ENCODE data around the gene AP3B2. TPM values are rescaled to one million over a fixed set of nuclear protein-coding genes. Genes with fewer than 3 reads are reported as not detected.
A peak's percentile ranks its signal among the peaks of the same experiment; 100 is the strongest.

Gene AP3B2
- total RNA-seq, 1 donor from 2014 or later = 0.17 TPM

DNA sequence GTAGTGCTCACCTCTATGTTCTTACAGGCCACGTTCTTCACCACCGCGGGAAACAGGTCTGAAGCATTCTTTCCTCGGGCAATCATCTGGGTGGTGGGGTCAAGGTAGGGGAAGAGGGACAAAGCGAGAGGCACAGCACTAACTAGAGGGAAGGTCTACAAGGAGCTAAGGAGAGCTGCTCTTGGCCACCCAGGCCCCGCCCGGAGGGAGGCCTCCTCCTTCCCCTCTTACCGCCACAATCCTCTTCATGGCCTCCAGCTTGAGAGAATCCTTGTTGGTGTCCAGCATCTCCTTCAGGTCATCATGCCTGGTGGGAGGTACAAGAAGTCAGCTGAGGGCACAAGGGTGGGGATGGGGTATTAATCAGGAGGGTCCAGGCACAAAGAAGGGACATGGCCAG is 20.5 kb downstream of the AP3B2 start:
- DNase-seq = no peak

DNA sequence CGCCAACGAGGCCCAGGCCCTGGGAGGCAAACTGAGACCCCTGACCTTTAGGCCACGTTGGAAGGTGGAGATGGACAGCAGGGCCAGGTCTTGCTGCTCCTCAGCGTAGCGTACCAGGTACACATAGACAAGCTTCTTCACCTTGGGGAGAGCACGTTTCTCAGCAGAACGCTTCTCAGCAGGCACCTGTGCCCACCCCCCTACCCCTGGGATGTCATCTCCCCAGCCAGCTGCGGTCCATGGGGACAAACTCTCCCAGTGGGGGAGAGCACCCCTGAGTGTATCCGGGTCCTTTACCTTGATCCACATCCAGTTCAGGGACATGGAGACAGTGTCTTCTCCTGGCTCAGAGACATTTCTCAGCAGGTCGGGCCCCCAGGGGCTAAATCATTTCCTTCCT is 21.0 kb downstream of the AP3B2 start:
- DNase-seq = no peak

DNA sequence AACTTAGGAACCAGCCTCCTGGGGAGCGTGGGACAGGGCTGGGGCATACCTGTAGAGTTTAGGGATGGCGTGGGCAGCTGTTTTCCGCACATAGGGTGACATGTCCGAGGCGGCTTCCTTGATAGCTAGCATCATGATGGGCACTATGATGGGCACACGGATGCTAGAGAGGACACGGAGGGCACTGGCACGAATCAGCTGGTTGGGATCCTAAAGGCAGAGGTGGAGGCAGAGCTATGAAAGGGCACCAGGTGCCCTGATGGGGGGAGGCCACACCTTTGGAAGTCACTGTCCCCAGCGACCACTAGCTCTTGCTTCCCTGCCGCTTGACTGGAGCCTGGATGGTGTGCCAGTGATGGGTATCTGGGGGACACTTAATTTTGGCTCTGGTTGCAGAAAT is 28.3 kb downstream of the AP3B2 start:
- DNase-seq = no peak

DNA sequence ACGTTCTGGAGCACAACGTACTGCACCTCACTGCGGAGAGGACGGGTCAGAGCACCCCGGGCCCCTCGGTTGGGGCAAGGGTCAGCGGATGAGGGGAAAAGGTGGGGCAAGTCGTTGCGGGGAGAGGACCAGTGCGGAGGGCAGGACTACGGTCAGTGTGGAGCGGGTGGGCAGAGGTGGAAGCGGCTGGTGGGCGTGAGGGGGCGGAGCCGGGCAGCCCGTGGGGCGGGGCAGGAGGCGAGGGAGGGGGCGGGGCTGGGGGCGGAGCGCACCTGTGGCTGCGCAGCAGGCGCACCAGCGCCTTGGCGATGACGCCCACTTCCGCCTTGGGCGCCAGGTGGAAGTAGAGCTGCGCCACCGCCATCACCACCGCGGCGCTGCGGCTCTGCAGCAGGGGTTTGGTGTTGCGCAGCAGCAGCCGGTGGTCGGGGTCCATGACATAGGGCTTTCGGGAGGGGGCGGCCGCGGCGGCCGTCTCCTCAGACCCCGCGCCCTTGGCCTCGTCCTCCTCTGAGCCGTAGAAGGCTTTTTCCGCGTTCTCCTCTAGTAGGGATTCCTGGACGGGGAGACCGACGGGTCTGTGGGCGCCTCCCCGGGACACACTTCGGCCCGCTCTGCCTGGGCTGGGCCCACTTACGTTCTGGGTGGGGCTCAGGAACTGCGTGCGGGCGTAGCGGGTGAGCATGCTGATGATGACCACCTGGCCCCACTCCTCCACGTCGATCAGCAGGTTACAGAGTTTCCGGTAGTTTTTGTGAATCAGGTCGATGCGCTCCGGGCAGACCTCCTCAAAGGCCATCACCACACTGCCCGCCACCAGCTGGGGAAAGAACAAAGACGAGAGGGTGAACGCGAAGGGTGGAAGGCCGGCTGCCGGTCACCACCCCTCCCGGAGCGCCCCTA is 29.2 kb downstream of the AP3B2 start:
- no peak for DNase-seq

DNA sequence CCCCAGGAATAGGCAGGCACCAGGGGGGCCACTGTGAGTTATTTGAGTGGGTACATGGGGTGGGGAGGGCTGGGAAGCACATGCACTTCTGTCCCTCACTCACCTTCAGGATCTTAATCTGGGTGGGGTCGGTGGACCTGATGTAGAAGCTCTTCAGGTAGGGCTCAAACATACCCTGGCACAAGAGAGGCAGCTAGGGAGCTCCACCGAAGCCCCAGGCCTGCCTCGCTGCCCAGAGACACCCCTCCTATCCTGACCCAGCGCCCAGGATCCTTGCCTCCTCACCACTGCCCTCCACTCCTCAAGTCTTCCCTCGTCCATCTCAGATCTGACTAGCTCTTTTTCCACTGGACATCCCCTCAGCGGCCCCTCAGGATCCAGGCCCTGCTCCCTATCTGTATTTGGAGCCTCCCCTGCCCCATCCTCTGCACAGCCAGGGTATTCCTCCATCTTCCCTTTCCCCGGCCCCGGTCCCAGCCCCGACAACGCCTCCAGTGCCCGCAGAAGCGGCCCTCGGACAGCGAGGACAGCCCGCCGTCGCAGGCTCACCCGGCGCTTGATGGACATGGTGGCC is 30.0 kb downstream of the AP3B2 start:
- DNase-seq = no peak

DNA sequence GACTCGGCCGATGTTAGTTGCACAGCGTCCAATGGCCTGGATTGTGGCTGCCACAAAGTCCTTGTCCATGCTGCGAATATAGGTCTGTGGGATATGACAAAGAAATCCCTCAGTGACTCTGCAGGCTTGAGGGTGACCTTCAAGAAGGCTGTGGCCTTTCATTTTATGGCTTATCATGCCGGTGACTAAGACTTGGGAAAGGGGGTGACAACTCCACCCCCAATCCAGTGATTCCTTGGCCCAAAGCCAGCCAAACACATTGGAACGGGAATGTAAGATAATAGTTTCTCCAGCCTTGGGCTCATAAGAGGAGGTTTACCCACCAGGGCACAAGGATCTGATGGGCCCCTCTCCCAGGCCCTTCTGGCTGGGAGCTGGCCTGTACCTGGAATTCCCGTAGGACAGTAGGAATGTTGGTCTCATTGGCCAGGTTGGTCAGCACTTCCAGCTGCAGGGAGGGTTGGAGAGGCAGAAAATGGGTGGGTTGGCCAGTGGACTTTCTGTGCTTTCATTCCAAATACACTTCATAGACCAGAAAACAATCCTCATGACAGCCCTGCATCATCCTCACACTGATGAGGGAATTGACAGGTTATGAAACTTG is 31.9 kb downstream of the AP3B2 start:
- DNase-seq = no peak

DNA sequence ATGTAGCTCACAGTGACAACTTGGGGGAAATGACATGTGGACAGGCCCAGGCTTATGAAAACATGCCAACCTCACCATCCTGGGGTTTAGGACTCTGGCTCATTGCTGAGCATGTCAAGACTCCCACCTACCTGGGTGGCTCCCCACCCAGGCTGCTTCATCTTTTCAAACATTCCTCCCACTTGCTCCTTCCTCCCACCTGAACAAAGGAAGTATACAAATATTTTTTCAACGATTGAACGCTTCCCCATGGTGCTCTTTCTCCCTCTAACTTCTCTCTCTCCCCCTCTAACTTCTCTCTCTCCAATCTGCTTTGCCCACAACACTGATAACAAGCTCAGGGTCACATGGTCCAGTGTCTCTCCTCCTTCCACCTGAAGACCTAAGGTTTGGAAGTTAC is 34.8 kb downstream of the AP3B2 start:
- no peak for DNase-seq

DNA sequence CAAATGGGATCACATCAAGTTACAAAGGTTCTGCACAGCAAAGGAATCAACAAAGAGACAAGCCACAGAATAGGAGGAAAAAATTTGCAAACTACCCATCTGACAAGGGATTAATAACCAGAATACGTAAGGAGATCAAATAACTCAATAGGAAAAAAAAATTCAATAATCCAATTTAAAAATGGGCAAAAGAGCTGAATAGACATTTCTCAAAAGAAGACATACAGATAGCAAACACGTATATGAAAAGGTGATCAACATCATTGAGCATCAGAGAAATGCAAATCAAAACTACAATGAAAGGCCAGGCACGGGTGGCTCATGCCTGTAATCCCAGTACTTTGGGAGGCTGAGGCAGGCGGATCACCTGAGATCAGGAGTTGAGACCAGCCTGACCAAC is 39.0 kb downstream of the AP3B2 start:
- no peak for DNase-seq

DNA sequence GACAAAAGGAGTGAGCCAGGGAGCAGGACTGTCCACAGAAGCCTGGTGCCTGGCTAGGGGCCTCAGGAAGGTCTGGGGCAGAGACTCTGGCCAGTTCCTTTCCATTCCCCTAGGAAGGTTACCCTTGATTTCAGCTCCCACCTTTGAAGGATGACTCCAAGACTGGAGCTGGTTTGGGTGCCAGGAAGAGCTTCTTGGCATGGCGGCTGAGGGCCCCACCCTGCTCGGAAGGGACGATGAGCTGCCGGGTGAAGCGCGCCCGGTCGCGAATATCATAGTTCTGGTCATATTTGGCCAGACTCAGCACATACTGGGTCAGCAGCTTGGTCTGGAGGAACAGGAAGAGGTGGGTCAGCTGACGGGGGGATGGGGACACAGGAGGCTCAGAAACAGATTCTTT is 43.1 kb downstream of the AP3B2 start:
- no peak for DNase-seq

DNA sequence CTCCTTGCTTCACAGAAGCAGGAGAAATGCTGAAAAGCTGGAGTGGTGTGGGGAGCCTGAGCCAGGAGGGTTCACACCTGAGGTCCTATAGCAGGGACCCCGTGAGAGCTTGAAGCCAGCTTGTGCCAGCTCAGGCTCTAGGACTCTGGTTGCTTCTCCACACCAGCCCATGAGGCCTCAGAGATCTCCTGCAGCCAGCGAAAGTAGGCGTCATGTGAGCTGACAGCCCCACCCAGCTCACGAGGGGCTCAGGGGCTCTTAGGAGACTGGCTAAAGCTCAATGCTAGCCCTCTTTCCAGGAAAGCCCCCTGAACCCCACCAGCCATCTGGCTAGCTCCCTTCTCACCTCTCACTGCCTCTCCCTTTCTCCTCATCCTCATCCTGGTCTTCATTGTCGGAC is 45.7 kb downstream of the AP3B2 start:
- no peak for DNase-seq

DNA sequence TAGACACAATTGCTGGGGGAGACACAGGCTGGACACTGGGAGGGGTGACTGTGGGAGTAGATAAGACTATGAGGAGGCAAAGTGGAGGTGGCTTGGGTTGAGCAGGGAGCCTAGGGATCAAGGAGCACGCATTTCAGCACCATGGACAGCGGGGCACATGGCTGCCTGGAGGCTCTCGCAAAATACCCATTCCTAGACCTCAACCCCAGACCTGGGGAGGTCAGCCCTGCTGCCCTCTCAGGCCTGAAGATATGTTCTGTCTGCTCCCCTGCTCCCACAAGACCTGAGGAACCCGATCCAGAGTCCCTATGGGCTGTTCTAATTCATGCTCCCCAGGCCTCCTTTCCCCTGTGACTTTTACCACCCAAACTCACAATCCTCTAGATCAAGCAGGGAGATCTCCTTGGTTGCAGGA is 46.5 kb downstream of the AP3B2 start:
- DNase-seq = peak; percentile 66

DNA sequence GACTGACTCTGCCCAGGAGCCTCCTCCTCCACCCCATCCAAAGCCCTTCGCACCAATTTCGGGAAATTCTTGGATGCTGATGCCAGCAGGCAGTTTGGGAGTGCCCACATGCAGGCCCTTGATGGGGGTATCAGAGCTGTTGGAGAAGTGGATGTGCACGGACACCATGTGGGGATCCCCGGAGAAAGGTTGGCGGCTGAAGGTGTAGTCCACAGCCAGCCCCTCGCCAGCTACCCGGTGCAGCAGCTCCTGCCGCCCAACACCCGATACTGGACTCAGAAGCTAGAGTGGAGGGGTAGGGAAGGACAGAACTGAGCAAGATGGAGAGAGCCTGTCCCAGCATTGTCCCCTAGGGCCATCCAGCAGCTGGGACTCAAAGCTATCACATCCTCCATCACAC is 47.0 kb downstream of the AP3B2 start:
- DNase-seq = no peak

DNA sequence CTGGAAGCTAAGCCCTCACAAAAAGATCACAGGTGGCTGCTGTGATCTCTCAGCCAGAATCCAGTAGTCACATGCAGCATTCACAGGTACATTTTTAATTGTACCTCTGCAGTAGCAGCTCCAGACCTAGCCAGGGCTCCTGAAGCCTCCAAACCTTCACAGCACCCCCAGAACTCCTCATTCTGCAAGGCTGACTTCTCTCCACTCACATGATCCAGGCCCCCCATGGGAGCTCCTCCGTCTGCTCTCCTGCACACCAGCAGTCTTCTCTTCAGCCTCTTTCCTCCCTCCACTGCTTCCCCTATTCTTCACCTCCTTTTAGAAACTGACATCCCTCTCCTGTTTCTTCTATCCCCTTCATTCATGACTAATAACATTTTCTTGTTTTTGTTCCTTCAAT is 49.3 kb downstream of the AP3B2 start:
- no peak for DNase-seq

DNA sequence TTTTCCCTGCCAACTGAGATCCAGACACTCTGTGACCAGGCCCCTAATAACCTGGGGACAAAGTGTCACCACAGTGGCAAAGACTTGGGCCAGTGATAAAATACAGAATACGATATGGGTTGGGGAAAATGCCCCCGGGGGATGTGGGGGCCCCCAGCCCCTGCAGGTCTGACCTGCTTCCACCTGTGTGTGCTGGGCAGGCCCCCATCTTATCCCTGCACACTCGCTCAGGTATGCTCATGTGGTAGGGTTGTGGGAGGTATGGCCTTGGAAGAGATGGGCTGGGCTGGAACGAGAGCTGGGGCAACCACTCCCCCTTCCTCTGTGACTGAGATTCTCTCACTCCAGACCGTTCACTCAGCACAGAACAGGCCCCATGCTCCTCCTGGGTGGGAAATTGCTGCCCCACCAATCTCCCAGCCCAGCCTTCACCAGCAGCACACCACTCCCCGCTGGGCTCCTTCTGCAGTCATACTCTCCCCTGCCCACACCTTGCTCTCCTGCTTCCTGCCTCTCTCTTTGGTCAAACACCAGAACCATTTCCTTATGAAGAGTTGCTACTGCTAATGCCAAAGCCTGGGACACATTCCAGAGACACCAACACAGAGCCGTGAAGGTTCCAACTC is 52.9 kb downstream of the AP3B2 start:
- no peak for DNase-seq

DNA sequence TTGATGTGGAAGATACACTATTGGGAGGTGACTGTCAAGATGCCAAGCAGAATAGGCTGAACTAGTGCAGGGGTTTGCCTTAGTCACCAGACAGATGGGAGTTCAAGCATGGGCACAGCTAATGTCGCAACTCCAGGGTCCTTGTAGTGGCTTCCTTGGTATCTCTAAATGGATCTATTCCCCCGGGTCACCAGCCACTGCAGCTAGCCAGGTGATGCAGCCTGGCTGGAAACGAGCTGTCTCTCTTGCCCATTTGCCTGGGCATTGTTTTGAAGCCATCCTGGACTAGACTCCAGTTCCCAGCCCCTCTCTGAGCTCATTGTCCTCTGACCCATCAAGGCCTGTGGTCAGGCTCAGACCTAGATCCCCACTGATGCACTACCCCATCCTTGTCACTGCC is 54.1 kb downstream of the AP3B2 start:
- DNase-seq = no peak

DNA sequence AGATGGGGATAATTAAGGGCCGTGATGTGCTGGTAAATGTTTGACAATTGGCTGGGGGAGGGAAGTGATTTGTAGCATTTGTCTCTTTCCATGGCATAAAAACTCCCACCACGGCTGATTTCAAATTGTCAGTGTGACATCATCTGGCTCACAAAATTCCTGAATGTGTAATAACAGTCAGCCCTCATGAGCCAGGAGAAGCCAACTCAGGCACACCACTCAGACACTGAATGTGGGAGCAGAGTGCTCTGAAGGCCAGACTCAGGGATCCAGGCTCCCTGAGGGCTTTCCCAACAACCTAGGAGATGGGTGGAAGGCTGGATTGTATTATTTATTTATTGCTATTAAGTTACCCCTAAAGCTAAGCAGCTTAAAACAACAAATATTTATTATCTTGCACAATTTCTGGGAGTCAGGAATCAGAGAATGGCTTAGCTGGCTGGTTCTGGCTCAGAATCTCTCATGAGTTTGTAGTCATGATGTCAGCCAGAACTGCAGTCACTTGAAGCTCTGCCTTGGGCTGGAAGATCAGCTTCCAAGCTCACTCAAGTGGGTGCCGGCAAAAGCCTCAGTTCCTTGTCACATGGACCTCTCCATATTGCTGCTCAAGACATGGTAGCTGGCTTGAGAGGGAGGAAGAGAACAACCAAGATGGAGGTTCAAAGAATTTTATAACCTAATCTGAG is 56.0 kb downstream of the AP3B2 start:
- no peak for DNase-seq

DNA sequence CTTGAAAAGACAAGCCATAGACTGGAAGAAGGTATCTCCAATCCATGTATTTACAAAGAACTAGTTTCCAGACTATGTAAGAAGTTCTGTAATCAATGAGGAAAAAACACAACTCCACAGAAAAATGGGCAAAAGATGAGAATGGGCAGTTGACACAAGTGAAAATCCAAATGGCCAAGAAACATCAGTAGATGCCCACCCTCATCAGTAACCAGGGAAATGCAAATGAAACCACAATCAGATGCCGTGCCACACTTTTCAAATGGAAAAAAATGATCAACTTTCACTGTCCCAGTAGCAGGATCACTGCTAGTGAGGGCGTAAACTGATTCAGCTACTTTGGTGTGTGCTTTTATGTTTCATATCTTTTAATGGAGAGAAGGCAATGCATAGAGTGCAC is 58.0 kb downstream of the AP3B2 start:
- DNase-seq = no peak

DNA sequence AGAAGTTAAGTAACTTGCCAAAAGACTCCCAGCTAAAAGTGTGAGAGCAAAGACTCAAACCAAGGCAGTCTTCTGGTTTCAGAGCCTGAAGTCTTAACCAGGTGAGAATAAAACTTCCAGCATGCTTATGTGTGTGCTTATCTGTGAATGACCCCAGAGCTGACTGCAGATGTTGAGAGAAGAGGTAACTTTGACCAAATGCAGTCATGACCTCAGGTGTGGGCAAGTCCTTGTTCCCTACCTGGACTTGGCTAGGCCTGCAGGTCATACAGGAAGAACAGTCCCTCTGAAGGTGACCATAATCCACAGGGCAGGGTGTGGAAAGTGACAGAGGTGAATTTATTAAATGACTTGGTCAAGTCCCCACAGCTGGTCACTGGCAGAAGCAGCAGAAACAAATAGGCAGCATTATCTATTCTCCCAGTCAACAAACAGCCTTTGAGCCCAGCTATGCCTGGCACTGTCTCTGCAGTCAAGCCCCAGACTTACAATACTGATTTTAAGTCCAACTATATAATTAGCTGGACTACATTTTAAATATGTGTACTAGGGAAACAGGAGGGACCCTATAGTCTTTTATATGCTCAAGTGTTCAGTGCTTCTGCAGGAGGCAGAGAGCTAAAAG is 59.5 kb downstream of the AP3B2 start:
- no peak for DNase-seq

DNA sequence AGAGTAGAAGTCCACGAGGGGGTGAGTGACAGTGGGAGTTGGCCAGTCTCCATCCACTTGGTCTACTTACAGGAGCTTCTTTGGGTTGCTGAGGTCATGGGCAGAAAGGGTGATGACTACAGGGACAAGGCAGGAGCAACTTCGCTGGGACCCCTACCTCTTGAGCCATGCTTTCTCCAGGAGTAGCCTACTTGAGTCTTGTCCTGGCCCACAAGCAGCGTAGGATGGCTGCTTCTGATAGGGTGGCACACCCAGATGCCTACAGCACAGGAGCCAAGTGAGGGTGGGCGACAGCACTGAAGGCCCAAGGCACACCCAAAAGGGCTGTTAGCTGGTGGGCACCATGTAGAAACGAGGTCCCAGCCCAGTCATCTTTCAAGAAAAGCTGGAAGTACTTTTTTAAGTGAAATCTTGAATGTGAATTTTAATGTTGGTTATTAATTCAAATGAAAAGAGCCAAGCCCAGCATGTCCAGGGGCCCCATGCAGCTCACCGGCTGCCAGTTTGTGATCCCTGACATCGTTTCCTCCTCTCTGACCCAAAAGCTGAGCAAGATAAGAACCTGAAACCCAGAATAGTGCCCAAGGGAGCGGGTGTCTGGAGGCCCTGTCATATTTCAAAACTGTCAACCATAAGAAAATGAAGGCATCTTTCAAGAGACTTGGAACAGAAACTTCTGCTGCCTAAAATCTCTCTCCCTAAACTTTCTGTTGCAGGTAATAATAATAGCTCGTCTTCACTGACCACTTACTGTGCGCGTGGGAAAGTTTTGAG is 60.3 kb downstream of the AP3B2 start:
- DNase-seq = no peak

DNA sequence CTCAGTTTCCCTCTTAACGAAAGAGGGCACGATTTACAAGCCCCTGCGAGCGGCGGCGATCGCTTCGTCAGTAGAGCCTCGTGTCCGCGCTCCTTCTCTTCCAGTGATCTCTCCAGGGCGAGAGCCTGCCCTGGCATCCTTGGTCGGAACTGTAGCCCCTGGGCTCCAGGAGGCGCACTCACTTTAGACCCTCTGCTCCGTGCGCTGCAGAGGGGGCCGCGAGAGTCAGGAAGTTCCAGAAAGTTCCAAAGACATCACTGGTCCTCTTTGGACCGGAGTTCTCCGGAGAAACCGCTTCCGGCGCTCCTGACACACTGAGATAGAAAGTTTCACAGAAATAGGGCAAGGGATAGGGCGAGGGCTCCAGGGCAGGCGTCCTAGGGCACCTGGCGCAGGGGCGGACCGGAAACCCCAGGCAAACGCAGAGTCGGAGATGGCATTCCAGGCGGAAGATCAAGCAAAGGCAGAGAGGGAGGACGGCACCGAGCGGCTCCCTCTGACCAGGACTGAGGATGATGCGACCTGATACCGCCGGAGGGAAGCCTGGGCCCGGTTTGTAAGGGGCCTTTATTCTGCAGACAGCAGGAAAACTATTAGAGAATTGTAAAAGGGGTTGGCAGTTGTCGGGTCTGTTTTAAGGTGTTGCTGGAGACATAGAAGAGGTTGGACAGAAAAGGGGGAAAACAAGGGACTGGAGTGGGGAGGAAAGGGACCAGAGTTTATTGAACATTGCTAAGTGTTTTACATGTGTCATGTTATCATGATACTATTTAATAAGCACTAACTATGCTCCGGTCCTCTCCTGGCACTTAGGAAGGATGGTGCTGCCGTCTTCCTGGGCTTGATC is 61.2 kb downstream of the AP3B2 start:
- no peak for DNase-seq

DNA sequence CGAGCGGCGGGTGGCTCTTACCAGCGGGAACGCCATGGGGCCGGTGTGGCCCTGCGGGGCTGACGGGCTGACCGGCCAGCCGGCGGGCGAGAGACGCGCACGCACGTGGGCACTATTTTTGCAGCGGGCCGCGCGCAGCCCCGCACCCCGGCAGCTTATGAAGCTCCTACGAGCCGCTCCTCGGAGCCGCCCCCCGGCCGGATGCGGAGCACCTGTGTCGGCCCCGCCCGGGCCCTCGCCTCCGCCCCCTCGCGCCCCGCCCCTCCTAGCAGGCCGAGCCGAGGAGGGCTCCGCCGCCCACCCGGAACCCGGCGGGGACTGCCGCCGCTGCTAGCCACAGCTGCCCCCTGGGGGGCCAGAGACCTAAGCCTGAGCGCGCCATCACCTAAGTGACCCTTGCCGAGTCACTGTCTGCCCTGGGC is 61.8 kb downstream of the AP3B2 start:
- no peak for DNase-seq
